ENCODE results near the gene GNPAT. TPM values are rescaled to one million over a fixed set of nuclear protein-coding genes. Genes with fewer than 3 reads are reported as not detected.

The GNPAT gene
- polyA plus RNA-seq, 12 donors: 42.7 to 72.3 (median 62.8) TPM; not detected in 1

DNA sequence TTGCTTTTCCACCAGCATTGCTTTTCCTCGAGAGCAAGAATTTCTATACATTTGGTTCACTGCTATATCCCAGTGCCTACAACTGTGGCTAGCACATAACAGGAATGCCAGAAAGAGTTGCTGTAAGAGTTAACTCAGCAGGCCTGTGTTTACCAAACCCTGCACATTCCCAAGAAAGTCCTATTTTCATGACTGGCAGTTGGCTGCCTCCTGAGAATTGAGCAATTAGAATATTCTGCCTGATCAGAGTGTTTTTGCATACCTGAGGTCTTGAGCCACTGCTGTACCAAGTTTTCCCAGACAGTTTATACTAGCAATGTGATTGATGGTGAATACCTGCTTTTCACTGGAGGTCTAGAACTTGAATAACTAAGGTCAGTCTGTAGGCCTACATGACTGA is 2.7 kb upstream of the GNPAT start:
- no peak for DNase-seq

DNA sequence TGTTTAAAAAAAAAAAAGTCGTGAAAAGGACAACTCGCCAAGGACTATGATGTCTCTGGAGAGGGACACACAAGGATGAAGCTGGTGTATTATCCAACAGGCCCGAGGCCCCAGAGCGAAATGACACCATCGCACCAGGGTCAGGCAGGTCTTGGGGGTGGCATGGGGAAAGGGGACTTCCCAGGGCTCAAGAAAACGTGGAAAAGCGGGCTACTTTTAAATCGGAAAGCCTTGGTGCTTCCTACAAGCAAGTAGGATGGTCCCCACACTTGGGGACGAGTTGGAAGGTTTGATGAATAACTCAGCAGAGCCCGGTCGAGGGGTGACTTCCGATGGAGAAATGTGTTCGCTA is 505 bp upstream of the GNPAT start:
- DNase-seq: no peak

DNA sequence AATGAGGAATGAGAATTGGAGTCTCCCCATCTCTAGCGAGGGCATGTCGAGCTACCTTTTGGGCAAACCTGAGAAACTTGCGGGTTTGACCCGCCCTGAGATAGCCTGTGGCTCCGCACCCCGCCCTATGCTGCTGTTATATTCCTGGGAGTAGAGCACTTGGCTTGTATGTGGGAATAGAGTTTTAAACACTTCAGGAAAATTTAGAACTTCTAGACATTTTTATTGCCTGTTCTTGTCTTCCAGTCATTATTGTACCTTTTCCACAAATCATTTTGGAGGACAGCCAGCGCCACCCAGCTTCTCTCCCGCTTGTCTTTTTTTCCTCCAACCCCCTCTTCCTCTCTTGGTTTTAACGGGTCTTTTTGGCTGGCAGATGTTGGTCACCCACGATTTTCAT is 738 bp downstream of the GNPAT start:
- DNase-seq: peak; percentile 27

DNA sequence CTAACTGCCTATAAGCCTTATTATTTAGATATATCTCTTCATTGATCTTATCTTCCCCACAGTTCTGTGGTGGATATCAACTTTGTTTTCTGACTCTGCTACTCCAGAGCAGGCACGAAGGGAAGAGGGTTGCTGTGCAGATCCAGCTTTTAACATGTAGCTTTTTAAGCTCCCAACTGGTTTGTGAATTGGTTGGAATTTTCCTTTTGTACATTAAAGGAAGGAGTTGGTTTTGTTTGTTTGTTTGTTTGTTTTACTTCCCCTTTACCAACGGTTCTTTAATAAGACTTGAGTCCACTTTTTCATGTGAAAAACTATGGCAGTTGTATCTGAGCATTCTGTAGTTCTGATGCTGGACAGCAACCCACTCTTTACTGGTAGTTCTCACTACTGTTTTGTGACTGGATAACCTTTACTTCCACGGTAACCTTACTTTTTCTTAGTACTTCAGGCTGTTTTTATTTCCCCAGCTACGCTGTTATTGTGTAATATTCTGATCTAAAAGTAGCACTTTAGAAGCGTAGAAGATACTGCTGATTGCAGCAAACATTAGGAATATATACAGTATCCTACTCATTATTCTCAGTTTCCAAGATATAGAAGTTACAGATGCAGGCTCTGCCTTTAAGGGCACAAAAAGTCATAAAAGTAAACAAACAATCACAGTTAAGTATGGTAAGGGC is 1.6 kb downstream of the GNPAT start:
- DNase-seq: no peak

DNA sequence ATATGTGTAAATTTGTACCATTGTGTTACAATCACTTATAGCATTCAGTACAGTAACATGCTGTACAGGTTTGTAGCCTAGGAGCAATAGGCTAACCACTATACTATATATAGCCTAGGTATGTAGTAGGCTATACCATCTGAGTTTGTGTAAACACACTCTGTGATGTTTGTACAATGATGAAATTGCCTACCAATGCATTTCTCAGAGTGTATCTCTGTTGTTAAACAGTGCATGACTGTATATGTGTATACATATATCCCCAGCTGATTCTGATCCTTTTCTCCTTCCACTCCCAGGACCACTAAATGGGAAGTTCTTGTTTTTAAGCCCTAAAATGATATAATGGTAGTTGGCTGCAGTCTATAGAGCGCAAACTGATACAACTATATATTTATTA is 7.8 kb downstream of the GNPAT start:
- DNase-seq: no peak

DNA sequence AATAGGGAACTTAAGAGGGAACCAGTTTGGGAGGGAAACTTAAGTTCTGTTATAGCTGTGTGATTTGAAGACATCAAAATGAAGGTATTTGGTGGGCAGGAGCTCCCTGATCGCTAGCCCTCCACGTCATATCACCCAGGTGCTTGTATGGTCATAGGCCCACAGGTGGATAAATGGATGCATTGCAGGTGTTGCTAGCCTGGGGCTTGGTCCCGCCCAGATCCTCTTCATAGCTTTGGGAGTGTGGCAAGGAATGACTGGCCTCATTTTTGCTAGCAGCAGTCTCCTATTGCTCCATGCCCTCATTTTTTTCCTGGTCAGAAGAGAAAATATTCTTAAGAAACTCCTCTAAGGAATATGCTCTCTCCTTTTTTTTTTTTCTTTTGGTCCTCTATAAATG is 11.3 kb downstream of the GNPAT start:
- DNase-seq: no peak

DNA sequence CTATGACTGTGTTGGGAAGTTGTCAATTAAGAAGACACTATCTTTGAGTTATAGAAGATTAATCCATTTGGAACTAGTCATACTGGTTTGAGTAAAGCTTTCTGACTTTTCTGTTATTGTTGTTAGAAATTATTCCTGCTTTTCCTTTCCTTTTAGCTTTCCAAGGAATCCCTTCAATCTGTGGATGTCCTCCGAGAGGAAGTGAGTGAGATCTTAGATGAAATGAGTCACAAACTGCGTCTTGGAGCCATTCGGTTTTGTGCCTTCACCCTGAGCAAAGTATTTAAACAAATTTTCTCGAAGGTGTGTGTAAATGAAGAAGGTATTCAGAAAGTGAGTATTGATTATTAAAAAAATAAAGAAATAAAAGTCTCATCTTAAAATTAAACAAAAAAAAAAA is 19.3 kb downstream of the GNPAT start:
- DNase-seq: no peak

DNA sequence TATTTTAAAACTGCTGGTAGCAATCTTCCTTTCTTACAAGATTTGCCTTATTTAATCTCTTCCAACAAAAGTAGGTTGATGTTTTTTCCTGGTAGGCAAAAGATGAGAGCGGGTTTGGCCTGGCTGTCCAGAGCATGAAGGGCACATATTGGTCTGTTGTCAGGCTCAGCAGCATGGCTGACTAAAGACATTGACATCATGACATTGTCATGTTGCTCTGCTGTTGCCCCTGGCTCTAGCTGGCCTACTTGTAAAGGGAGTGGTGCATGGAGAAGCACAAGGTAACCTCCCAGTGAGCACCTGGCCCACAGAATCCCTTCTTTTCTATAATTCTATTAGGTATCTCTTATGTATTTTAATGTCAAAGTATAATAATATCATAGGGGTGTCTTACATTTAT is 23.6 kb downstream of the GNPAT start:
- DNase-seq: no peak

DNA sequence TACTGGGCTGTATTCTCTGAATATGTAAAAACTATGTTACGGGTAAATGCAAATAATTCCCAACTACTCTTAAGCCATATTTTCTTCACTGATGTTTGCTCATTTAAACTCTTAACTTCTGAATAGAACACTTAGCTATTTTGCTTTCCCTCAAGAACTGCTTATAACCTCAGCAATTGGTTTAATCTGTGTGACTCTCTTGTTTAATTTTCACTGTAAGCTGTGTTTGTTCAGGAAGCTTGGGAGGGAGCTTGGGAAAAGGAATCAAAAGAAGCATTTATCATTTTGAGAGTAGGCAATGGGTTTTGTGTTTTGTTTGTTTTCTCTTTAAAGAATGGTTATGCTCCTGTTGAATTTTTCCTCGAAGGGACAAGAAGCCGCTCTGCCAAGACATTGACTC is 24.4 kb downstream of the GNPAT start:
- no peak for DNase-seq

DNA sequence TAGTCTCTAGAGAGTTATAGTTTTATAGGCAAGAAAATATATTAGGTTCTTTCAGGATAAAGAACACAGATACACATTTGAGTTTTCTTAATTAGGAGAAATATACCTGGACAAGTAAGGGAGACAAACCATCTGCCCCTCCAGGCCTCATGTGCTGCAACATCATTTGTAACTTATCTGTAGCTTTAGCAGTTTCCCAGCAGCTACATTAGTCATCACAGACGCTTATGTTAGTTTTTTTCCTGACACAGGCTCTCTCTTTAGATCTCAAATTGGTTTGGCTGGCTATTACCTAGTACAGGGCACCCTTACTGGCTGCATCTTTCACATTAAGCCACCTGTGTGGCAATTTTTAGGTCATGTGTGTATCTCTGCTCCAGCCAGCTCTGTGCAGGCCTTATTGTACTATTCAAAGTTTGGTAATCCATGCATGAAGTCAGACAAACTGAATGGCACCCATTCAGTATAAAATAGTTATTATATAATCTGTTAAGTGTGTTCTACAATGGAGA is 25.9 kb downstream of the GNPAT start:
- no peak for DNase-seq

DNA sequence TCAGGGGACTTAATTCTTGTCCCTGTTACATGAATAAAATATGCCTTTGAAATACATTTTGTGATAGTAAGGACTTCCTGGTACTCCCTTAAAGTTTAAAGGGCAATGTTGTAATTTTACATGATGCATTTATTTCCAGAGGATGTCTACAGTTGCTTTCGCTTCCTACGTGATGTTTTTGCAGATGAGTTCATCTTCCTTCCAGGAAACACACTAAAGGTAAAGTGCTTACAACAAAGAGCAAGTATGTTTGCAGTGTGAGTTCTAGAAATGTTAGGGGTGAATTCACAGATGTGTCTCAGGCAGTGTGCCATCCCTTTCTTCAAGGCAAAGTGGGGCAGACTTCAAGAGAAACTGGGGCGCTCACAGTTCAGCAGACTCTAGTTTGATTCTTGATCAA is 31.2 kb downstream of the GNPAT start:
- no peak for DNase-seq

DNA sequence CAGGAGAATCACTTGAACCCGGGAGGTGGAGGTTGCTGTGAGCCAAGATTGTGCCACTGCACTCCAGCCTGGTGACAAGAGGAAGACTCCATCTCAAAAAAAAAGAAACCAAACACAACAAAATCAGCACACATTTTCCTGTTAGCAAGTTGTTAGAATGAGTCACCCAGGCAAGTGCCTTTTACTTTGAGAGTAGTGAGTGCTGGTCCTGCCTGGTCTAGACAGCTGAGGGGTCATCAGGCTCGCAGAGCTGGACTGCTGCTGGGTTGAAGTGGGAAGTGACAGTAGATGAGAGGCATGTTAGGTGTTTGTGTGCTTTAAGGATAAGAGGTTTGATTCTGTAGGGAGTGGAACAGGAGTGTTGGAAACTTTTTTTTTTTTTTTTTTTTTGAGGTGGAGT is 31.9 kb downstream of the GNPAT start:
- no peak for DNase-seq

DNA sequence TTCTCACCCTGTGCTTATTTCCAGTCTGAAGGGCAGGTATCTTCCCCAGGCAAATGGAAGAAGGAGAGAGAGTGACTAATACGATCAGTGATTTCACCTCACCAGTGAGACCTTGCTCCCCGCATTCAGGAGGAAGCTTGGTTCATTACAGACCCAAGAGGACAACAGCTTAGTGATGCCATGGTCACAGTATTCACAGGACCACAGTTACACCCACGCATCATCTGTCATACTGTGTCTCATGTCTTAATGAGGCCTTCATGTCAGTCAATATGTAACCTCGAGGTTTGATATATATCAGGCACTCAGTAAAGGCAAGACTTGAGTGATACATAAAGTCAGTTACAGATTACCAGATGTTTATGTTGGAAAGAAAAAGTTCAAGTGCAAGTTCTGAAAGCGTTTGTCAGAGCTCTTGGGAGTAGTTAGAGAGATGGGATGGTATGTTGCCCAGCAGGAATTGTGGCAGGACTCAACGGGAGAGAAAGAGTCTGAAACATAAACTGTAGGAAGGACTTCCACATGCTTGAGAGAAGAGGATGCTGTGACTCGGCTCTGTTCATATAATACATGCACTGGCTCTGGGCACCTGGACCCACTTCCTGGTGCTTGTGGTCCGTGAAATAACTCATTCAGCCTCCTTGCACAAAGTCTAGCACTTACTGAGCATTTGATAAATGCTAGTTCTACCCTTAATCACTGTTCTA is 33.3 kb downstream of the GNPAT start:
- no peak for DNase-seq

DNA sequence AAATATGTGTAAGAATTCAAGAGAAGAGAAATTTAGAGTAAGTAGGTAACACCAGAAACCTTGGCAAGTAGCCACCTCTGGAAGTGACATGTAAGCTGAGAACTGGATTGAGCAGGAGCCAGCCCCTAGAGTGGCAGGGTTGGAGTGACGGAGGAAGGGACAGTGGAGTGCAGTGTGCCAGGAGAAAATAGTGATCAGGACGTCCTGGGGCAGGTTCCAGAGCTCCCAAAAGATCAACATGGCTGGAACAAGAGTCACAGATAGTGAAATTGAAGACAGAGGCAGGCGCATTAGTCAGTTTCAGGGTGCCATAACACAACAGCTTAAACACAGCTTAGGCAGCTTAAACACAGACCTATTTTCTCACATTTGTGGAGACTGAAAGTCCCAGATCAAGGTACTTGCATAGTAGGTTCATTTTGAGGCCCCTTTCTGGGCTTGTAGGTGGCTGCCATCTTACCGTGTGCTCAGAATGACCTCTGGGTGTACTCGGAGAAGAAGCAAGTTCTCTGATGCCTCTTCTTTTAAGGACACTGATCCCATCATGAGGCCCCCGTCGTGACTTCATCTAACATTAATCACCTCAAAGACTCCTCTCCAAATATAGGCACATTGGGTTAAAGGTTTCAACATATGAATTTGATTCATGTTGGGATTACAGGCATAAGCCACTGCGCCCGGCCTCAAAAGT is 37.2 kb downstream of the GNPAT start:
- peak; percentile 2 for DNase-seq

DNA sequence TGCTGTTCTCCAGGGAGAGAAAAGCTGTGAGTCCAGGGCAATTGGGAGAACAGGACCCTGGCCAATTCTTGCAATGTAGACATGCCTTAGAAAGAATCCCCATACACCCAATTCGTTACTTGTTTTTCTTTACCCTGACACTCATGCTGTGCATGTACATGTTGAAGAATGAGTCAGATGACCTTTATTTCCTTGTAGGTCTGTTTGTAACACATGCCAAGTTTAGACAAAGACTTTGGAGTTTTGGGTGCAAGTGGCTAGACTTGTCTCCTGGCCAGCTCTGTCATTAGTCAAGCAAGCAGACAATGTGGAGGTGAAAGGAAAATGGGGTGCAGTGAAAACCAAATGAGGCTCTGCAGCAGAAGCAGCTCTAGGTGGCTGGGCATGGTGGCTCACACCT is 38.1 kb downstream of the GNPAT start:
- no peak for DNase-seq

DNA sequence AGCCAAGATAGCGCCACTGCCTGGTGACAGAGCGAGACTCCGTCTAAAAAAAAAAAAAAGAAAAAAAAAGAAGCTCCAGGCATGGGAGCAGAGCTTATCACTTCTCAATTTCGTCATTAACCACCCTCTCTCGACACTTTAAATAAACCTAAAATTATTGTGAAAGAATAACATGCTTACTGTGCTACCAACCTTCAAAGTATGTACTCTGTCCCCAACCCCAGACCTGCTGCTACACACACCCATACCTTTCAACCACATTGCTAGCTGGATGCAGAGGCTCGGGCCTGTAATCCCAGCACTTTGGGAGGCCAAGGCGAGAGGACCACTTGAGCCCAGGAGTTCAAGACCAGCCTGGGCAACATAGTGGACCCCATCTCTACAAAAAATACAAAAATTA is 38.7 kb downstream of the GNPAT start:
- DNase-seq: no peak

DNA sequence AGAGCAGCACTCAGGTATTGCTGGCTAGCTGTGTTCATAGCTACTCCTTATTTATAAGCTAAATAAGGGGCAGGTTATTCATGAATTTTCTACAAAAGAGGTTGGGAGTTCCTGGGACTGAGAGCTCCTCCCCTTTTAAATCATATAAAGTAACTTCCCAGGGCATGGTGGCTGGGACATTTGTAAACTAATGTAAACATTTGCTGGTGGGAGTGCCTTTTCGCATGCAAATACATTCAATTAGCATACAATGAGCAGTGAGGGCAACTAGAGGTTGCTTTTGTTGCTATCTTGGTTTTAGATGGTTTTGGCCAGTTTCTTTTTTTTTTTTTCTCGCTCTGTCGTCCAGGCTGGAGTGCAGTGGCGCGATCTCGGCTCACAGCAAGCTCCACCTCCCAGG is 43.4 kb downstream of the GNPAT start:
- DNase-seq: no peak

DNA sequence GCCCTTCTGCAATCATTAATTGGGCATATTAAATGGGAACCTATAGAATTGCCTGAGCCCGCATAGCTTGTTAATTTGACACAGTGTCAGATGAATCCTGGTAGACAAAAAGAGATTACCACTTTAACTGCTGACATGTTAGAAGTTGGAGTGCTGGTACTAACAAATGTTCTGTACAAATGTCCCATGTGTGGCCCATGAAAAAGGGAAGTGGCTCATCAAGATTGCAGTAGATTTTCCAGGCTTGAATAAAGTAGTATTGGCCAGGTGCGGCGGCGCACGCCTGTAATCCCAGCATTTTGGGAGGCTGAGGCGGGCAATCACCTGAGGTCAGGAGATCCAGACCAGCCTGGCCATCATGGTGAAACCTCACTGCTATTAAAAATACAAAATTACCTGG is 45.6 kb downstream of the GNPAT start:
- no peak for DNase-seq

DNA sequence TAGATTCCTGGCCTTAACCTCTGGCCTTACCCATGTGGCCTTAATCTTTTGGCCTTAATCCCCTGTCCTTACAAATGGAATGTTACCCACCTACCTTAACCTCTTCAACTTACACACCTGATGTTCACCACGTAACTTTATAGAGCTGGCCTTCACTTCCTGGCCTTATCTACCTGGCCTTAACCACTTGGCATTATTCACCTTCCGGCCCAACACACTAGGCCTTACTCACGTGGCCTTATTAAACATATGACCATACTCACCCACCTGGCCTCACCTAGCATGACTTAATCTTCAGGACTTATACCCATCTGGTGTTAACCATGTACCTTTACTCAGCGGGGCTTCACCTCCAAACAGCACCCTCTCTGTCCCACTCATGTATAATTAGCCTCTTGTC is 54.9 kb downstream of the GNPAT start:
- DNase-seq: no peak

DNA sequence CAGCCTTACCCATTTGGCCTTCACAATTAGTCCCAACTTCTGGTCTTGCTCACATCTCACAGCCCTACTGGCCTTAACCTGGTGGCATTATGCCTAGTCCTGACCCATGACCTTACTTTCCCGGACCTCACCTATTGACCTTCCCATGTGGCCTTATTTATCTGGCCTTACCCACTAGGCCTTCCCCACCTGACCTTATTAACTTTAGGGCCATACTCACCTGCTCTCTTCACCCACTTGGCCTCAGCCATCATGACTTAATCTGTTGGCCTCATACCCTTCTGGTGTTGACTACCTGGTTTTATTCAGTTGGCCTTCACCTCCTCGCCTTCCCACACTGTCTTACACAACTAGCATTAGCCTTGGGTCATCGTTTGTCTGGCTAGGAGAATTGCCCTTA is 61.0 kb downstream of the GNPAT start:
- DNase-seq: no peak

DNA sequence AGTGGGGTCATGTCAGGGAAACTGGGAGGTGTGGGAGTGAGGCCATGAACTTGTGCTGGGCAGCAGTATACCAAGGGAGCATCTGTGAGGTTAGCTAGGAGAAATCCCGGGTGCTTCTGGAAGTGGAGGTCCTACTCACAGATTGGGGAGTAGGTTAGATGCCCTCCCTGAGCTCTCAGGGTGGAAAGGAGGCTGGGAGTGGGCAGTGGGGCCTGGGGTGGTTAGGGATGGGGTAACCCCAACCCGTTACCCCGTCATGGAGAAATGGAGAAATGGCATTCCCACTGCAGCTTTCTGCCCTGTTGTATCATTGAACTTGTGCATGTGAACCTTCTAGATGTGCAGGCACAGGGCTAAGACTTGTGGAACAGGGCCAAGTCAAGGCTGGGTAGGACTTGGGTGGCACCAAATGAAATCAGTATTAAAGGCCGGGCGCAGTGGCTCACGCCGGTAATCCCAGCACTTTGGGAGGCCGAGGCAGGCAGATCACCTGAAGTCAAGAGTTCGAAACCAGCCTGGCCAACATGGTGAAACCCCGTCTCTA is 69.5 kb downstream of the GNPAT start:
- no peak for DNase-seq

DNA sequence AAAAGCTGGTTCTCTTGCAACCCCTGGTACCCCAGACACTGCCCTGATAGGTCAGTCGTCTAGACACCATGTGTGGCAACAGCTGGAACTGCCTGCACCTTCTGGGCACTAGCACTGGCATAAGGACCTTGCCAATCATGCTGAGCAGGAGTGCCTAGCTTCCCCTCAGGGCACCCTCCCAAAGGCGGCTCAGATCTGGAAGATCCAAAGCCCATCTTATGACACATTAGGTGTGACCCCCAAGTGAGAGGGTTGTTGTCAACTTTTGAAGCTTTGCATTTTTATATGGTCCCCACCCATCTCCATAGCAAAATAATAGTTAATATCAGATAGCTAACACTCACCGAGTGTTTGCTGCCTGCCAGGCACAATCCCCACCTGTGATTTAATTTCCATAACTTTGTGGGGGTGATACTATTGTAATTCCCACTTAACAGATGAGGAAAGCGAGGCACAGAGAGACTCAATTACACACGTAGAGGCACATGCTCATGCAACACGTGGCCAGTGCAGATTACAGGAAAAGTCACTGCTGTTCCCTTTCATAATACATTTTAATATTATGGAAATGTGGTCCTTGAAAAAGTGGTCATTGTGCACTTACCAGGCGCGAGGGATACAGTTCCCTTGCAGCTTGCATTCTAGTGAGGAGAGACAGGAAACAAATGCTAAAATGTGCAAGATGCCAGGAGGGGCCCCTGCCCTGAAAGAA is 70.9 kb downstream of the GNPAT start:
- no peak for DNase-seq
